NCI-H1417 treated with DMSO at 0.1 percent for 48 hours (cell line): ENCODE data around the gene FGF9.

Experiments used
- DNase-seq: peaks from one replicate; lab custom pipeline; 2025; lab: John Stamatoyannopoulos, UW

FGF9 gene

GRCh38 chr13:21710163-21710562 is 39.3 kb downstream of the FGF9 start:
- DNase-seq: no peak

GRCh38 chr13:21717817-21718216 is 46.9 kb downstream of the FGF9 start:
- DNase-seq: no peak

- DNase-seq: no peak
Observed at GRCh38 chr13:21719463-21719862, 48.6 kb downstream of the FGF9 start.

- DNase-seq: no peak
Observed at GRCh38 chr13:21723807-21724505, 53.1 kb downstream of the FGF9 start.

GRCh38 chr13:21730186-21730880 is 59.5 kb downstream of the FGF9 start:
- no peak for DNase-seq

- no peak for DNase-seq
Observed at GRCh38 chr13:21733475-21734263, 62.8 kb downstream of the FGF9 start.

GRCh38 chr13:21734961-21735360 is 64.1 kb downstream of the FGF9 start:
- no peak for DNase-seq

GRCh38 chr13:21735701-21736401 is 65.0 kb downstream of the FGF9 start:
- no peak for DNase-seq

- DNase-seq: no peak
Observed at GRCh38 chr13:21736926-21737325, 66.1 kb downstream of the FGF9 start.

GRCh38 chr13:21738630-21739029 is 67.8 kb downstream of the FGF9 start:
- DNase-seq: no peak

- DNase-seq: no peak
Observed at GRCh38 chr13:21739771-21740170, 68.9 kb downstream of the FGF9 start.

- no peak for DNase-seq
Observed at GRCh38 chr13:21741396-21741979, 70.6 kb downstream of the FGF9 start.

- no peak for DNase-seq
Observed at GRCh38 chr13:21742096-21742495, 71.2 kb downstream of the FGF9 start.

GRCh38 chr13:21744149-21744548 is 73.3 kb downstream of the FGF9 start:
- no peak for DNase-seq

- DNase-seq: no peak
Observed at GRCh38 chr13:21745307-21745706, 74.4 kb downstream of the FGF9 start.

GRCh38 chr13:21747456-21747855 is 76.6 kb downstream of the FGF9 start:
- DNase-seq: no peak

- DNase-seq: no peak
Observed at GRCh38 chr13:21748166-21748565, 77.3 kb downstream of the FGF9 start.

- DNase-seq: no peak
Observed at GRCh38 chr13:21749410-21749809, 78.5 kb downstream of the FGF9 start.

GRCh38 chr13:21752501-21752900 is 81.6 kb downstream of the FGF9 start:
- DNase-seq: no peak

GRCh38 chr13:21753117-21753729 is 82.3 kb downstream of the FGF9 start:
- no peak for DNase-seq
